HG03342 (cell line): ENCODE data around the gene PARVG.

Source experiments
- ATAC-seq: cut with Tn5 transposase; IDR thresholded peaks from one replicate; pipeline ENCODE4 v1.9.1; 2021; ENCODE audit warnings: mild to moderate bottlenecking, moderate library complexity; ENCODE audit not compliant: unreplicated experiment

Gene PARVG

DNA sequence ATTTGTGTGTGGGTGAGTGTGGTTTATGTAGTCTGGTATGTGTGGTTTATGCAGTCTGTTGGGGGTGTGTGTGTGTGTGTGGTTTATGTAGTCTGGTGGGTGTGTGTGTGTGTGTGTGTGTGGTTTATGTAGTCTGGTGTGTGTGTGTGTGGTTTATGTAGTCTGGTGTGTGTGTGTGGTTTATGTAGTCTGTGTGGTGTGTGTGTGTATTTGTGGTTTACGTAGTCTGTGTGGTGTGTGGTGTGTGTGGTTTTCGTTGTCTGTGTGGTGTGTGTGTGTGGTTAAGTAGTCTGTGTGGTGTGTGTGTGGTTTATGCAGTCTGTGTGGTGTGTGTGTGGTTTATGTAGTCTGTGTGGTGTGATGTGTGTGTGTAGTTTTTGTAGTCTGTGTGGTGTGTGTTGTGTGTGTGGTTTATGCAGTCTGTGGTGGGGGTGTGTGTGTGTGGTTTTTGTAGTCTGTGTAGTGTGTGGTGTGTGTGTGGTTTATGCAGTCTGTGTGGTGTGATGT lies 26.2 kb upstream of the PARVG start:
- no peak for ATAC-seq

DNA sequence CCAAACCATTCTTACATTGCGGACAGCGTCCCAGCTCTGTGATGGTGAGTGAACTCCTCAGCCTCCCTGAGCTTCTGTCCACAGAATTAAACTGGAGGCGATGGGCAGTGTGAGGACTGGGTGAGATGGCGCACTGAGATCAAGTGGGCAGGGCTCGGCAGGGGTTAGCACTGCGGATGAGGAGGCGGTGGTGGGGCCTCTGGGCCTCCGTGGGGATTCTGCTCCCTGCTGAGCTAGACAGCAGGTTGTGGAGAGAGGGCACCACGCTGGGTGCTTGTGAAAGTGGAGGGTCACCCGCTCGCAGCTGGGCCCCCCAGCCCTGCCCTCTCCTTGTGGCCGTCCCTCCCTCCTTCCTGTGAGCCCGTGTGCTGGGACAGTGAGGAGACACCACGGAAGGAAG lies 25.6 kb upstream of the PARVG start:
- ATAC-seq = no peak

DNA sequence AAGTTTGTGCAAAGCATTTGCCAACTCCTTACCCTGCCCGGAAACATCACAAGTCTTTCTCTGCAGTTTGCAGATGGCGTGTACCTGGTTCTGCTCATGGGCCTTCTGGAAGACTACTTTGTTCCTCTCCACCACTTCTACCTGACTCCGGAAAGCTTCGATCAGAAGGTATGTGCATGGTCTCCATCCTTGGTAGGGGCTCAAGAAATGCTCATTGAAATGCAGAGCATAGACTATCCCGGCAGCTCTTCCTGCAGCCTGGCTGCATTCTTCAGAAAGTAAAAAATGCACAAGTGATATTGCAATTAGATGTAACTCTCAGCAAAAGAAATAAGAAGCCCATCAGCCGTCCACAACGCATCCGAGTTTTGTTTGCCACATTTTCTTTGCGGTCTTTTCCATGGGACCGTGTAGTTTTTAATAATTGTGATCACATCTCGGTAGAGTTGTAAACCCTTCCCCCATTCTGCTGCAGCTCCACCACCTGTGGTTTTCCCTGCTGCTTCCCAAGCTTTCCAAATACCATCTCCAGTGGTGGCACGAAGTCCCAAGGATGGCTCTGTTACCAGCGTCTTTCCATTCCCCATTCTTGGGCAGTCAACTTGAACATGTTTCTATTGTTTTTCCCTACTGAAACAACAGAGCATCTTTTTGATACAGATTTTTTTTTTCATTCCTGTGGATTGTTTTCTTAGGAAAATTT lies 22.7 kb upstream of the PARVG start:
- ATAC-seq = no peak

DNA sequence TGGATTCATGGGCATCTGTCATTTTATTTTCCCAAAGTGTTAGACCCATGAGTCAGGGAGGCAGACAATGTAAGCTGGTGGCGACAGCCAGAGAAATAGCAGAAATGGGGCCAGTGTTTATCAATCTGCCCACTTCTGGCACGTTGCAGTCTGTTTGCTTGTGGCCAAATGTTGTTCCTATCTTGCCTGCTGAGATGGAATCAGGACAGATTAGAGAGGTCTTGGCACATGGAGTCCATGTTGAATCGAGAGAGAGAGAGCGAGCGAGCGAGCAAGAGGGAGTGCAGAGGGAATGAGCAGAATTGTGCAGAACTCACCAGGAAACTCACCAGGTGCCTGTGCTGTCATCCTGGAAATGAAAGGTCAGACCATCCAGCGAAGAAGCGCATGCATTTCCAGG lies 21.9 kb upstream of the PARVG start:
- ATAC-seq = no peak

DNA sequence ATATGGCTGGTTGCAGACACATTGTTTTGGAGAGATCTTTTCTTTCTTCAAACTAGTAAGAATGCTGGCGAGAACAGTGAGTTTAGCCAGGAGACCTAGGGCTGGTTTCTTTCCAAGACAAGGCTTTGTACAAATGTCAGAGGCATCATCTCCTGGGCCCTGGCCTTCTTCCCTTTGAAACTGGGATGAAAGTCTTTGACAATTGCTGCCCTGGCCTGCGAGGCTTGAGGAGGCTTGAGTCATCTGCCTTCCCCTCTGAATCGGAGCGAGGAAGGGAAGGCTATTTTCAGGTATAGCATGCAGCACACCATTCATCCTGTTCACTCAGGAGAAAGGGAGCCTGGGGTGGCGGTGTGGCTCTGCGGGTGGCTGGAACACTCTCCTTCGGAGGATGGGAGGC lies 21.5 kb upstream of the PARVG start:
- ATAC-seq = no peak

DNA sequence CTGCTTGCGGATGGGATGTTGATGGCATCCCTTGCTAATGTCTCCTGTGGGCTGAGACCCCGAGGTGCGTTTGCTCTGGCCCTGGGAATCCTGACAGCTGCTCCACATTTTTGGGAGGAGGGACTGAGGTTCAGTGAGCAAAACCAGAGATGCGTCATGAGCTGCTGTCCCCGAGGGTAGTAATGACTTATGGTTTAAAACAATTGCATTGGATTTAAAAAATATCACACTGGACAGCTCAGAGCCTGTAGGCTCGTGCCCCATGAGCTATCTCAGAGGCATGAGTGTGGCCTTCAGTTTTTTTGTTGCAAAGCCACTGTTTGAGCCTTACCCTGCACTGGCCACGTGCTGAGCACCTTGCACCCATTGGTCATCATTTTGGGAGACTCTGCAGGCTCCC lies 20.9 kb upstream of the PARVG start:
- no peak for ATAC-seq

DNA sequence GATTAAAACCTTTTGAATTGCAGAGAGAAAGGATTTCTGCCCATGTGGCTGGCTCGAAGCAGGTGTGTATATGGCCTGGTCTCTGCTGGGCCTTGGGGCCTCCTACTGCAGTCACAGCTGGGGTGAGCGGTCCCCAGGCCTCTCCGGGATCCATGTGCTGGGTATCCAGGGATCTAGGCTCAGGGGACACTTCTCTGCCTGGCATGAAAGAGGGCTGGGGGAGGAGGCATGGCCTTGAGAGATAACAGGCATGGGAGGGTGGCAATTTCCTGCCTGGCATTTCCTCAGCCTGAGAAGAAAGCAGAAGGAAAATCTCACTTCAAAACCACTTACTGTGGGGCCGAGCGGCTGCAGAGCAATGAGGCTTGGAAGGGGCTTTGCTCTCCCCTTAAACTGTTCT lies 20.3 kb upstream of the PARVG start:
- ATAC-seq = no peak

DNA sequence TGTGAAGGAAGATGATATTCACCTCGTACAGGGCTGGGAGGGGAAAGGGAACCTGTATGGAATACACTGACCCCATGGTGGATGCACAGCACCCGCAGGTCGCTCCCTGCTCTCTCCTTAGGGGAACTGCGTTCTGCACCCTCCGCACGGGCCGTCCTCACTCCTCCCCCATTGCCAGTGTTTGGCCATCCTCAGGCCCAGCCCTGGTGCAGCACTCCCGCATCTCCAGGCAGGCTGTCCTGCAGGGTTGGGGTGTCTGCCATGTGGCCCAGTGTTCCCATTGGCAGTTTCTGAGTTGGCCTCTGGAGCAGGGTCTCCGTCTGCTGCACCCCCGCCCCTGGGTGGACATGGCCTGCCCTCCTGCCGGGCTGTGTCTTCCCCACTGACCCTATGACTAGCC lies 19.1 kb upstream of the PARVG start:
- ATAC-seq = no peak

DNA sequence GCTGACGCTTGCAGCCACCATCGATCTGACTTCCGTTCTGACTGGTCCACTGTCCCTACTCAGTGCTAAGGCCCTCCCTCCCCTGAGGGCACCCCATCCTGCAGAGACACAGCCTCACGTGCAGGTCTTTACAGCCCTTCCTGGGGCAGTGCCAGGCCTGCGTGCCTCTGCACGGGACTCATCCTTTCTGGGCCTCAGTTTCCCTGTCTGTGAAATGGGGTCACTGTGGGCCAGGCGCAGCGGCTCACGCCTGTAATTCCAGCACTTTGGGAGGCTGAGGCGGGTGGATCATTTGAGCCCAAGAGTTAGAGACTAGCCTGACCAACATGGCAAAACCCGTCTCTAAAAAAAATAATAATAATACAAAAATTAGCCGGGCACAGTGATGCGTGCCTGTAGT lies 17.8 kb upstream of the PARVG start:
- no peak for ATAC-seq

DNA sequence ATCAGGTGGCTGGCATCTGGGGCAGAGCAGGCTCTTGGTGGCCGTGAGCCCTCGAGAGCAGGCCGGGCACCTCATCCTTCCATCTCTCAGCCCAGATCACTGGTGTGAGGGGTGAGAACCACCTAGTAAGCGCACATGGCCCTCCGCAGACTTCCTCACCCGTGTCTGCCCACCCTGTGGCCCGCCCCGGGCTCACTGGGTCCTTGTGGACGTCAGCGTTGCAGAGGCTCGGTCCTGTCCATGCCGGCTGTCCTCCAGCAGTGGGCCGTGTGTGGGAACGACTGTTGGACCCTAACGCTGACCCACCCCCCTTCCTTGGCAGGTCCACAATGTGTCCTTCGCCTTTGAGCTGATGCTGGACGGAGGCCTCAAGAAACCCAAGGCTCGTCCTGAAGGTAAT lies 17.2 kb upstream of the PARVG start:
- ATAC-seq = no peak

DNA sequence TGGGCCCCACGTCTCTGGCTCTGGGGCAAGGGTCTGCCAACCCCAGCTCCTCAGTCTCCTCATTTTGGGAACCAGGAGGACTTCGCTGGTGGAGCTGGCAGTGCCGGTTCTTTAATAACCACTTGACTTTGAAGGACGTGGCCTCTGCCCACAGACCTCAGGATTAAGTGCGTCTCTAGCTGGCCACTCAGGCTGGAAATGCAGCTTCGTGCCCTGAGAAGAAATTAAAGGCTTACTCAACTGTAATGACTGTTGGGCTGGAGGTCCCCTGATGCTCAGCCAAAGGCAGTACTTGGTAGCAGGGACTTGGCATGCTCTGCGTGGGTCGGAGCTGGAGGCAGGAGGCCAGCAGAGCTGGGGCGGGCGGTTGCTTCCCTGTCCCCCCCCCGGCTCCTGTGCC lies 16.7 kb upstream of the PARVG start:
- no peak for ATAC-seq

DNA sequence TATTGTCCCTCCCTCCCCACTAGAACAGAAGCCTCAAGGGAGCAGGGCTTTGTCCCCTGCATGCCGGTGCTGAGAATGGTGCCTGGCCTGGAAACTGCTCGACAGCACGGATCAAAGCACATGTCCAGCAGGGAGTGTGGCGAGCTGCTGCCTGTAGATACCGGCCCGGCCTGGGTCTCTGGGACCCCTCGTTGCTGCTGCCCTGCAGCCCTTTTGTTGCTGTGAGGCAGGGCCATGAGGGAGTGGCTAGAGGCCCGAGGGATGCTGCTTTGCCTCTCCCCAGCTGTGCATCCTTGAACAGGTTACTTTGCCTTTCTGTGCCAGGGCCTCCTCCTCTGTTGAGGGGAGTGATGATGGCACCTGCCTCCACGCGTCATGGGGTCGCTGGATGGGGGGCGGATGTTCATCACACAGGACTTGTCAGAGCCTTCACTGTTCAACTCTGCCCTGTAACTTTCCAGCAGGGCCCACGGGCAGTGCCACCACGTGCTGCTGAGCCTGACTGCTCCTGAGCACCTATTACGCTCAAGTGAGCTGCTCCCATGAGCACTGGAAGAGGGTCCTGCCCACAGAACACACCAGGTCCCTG lies 15.3 kb upstream of the PARVG start:
- ATAC-seq = no peak

DNA sequence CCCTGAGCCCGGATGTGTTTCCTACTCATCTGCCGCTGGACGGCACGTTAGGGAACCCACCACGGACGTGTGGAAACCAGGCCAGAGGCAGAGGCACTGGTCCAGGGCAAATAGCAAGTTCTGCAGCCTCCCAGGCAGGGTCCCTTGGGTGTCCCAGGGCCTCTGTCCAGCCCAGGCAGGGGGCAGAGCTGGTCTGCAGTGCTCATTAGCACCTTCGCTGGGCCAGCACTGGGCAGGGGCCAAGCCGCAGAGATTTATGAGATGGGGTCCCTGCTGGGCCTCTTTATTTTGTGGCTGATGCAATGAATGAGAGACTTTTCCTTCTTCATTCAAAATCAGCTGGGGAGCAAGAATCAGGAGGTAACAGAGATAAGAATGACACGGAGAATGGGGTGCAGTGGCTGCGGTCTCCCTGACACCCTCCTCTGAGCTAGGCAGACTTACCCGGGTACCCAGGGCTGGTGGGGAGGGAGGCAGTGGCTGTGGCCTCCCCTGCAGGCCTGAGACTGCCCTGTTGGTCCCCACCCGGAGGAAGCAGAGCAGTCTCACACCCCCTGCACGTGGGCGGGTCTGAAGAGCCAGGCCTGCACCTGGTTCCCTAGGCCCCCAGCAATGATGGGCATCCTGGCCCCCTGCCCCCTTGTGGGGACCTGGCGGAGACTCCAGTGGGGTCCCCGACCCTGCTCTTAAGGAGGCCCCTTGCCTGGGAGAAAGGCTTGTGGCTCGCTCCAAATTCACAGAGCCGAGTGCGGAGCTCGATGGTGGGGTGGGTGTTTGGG lies 14.0 kb upstream of the PARVG start:
- ATAC-seq = no peak

DNA sequence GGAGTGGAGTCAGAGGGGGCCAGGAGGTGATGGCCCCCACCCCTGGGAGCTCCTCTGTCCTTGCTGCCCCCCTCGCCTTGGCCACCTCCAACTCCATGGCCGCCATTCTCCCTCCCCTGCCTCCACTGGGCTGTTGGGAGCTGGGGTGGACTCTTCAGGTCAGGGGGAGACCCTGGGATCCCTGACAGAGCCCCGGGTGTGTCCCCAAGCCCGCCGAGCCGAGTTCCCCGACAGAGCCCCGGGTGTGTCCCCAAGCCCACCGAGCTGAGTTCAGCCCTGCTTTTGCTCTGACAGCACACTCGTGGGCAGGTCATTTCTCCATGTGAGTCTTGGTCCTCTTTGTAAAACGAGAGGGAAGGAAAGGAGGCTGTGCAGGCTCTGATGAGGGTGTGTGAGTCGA lies 13.2 kb upstream of the PARVG start:
- no peak for ATAC-seq

DNA sequence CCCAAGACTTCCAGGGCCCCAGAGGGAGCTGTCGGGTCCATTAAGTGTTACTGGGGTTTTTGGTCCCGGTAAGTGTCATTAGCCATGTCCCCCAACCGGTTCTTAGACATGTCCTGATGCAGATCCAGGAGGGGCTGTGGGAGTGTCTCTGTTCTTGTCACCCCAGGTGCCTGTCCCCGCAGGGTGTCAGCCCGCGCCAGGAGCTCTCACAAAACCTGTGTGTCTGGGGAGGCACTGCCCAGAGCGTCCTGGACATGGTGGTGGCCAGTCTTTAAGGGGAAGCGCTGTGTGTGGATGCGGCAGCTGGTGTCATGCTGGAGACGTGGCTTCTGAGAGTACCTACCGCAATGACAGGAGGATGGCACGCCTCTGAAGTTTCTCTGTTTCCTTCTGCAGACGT lies 12.5 kb upstream of the PARVG start:
- ATAC-seq = no peak

DNA sequence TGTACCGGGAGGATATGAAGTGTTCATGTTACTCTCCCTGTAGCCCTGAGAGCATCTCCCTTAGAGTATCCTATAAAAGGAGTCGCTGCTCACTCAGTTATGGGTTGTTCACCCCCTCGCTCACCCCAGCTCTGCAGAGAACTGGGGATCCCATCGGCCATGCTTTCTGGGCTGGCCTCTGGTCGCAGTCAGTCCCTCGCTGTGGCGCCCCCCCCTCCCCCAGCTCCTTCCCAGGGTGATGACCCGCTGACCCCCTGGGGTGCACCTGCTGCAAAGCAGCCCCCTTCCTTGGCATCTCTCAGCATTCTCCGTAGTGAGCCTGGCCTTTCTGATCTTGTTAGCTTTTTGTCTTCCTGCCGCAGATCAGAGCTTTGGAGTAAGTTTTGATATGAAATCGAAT lies 10.3 kb upstream of the PARVG start:
- ATAC-seq = no peak

DNA sequence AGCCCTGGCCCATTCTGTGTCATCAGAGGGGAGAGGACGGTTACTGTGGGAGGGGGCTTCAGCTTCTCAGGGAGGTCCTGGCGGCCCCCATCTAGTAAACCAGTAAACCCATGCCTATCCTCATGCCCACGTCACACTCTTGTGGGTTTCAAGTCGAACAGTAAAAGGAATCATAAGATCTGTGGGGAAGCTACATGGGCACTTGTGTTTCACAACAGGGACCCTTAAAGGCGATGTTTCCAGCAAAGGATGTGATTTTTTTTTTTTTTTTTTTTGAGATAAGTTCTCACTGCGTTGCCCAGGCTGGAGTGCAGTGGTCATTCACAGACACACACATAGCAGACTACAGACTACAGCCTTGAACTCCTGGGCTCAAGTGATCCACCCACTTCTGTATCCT lies 9.2 kb upstream of the PARVG start:
- no peak for ATAC-seq

DNA sequence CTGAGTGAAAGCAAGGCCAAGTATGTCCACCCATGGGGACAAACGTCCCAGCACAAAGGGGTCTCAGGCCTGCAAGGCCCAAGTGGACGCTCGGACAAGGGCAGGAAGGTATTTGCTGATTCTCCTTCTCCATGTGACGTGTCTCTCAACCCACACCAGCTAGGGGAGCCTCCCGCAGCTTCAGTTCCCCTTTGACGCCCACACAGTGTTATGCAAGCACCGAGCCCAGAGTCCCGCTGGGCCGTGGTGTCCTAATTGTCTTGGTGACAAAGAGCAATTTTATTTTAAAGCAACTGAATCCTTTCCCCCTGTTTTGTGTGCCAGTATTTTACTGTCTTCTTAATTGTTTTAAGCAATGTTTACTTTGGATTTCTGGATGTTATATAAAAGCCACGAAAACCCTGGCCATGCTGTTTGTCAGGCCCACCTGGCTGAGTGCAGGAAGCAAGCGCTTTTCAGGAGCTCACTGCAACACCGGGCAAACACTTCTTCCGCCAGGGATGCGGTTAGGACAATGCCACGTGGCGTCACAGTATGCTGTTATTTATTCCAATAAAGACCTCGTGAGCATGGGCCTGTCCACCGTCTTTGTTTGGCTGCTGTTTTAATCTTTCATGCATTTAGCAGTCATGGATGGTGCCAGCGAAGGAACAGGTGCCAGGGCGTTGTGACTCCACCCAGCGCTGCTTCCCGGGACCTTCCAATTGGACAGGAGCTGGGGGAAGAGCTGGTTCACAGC lies 8.2 kb upstream of the PARVG start:
- peak; percentile 55 for ATAC-seq

DNA sequence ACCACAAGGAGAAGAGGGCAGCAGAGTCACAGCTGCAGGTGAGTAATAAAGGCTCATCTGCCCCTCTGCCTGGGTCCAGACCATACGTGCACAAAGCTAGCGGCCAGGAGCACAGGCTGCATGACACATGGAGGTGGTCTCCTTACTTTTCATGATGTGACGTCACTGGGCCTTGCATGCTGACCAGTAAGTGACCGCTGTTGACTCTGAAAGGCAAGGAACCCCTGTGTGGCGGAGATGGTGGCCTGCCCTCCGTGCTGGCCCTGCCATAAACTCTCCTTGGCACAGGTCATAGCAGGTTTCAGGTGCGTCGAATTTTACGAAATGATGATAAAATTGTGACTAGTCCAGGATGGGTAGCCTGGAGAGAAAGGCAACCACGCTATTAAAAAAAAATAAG lies 7.6 kb upstream of the PARVG start:
- no peak for ATAC-seq

DNA sequence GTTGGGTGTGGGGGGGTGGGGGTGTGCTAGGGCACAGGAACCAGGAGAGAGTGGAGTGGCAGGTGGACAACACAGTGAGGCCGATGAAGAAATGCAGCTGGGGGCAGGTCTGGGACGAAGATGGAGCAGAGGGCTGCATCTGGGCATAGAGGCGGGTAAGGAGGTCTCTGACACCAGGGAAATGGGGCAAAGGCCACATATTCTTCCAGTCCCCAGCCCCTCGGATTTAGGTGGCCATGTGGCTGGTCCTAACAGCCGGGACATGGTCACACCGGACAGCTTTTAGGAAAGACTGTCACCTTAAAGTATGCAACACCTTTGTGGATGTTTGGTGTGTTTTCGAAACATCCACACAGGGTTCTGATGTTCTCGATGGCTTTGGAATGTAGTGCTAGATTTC lies 5.0 kb upstream of the PARVG start:
- ATAC-seq = no peak

DNA sequence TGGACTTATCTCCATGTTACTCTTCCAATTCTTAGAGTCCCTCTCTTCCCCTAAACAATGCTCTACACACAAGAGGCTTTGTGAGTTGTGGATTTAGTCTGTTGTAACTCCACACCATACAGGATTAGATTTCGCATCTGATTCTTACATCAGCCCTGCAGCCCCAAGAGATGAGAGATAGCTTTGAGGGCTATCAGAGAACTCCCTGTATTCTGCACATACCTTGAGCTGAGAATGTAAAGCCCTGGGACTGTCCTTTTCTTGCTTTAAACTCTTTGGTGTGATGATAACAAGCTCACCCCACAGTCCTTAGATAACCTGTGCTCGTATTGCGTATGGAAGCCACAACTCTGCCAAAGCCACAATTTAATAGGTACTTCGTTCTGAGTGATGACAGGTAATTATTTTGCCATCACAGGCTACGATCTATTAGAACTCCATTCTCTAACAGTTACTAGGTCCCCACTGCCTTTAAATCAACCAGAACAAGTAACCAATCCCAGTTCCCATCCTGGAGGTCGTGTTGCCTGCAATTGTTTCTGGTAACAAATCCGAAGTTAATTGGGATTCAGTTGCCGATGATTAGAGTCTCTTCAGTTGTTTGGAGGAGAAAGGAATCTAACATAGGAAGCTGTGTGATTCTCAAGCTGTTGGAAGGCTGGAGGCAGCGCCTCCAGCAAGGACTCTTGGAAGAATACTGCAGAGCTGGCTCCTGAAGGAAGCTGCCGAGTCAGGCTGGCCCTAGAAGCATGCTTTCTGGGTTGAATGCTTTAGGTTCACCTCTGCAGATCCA lies 1.3 kb upstream of the PARVG start:
- no peak for ATAC-seq
